Stimulated activated naive CD8-positive, alpha-beta T cell treated with anti-CD3 and anti-CD28 coated beads, Interleukin-15, Interleukin-2, amounts not matched to agents 100 U/mL and 50 U/mL, for 24 hours (primary cell): ENCODE results near the gene GANC.
A peak's percentile ranks its signal among the peaks of the same experiment; 100 is the strongest.

Source experiments
- ATAC-seq: fragments of 150-1000 bp; cut with Tn5 transposase; one replicate; pipeline ENCODE4 v1.10.0; 2021
- DNase-seq: peaks from one replicate; pipeline ENCODE4 v3.0.0; 2021

Gene GANC

GRCh38 chr15:42375941-42376340 lies 102.9 kb downstream of the GANC start:
- no peak for DNase-seq
- ATAC-seq = no peak

- no peak for DNase-seq
- no peak for ATAC-seq
Observed at GRCh38 chr15:42378011-42378410, 105.0 kb downstream of the GANC start.

GRCh38 chr15:42384597-42384996 lies 111.6 kb downstream of the GANC start:
- ATAC-seq (no peak), DNase-seq (no peak)

- ATAC-seq (peak; percentile 52), DNase-seq (peak; percentile 29)
Observed at GRCh38 chr15:42385206-42385979, 112.4 kb downstream of the GANC start.

- ATAC-seq (no peak), DNase-seq (no peak)
Observed at GRCh38 chr15:42385980-42386700, 113.1 kb downstream of the GANC start.

GRCh38 chr15:42387603-42388002 lies 114.6 kb downstream of the GANC start:
- no peak for ATAC-seq

GRCh38 chr15:42392309-42393024 lies 119.5 kb downstream of the GANC start:
- no peak for ATAC-seq
- DNase-seq = no peak

More at GRCh38 chr15:42387603-42388002, 114.6 kb downstream of the GANC start:
- DNase-seq = no peak

- DNase-seq = no peak
- ATAC-seq = no peak
Observed at GRCh38 chr15:42394106-42394505, 121.1 kb downstream of the GANC start.

- ATAC-seq = no peak
- DNase-seq = no peak
Observed at GRCh38 chr15:42395838-42396237, 122.8 kb downstream of the GANC start.

GRCh38 chr15:42401544-42402454 lies 128.8 kb downstream of the GANC start:
- DNase-seq = no peak
- peak; percentile 47 for ATAC-seq

GRCh38 chr15:42402455-42403205 lies 129.6 kb downstream of the GANC start:
- ATAC-seq (no peak), DNase-seq (no peak)

GRCh38 chr15:42403389-42403788 lies 130.4 kb downstream of the GANC start:
- ATAC-seq (no peak), DNase-seq (no peak)

- DNase-seq (no peak), ATAC-seq (no peak)
Observed at GRCh38 chr15:42404461-42405235, 131.6 kb downstream of the GANC start.

GRCh38 chr15:42405863-42406482 lies 133.0 kb downstream of the GANC start:
- ATAC-seq = no peak
- no peak for DNase-seq
